B cell (primary cell): ENCODE data around the gene SPATA2L. TPM values are rescaled to one million over a fixed set of nuclear protein-coding genes. Genes with fewer than 3 reads are reported as not detected.

ENCODE experiments used
- ATAC-seq: fragments of 200-7000 bp; cut with Tn5 transposase; one replicate; pipeline ENCODE4 v1.10.0; 2021; ENCODE audit warnings: low read depth, mild to moderate bottlenecking, moderate number of reproducible peaks, moderate library complexity
- CTCF ChIA-PET: fragments of 350-600 bp; sonication (Branson Sonifier 250); formaldehyde crosslinking; loops from one replicate; lab custom pipeline; 2021; ENCODE audit warnings: antibody characterized with exemption, inconsistent platforms; lab: Charles Lee
- POLR2A ChIA-PET: fragments of 350-600 bp; sonication (Branson Sonifier 250); formaldehyde crosslinking; loops from one replicate; lab custom pipeline; 2021; ENCODE audit warnings: antibody characterized with exemption; lab: Charles Lee
- DNase-seq: peaks from one replicate; pipeline ENCODE4 v3.0.0; 2013
- H2AFZ ChIP-seq: 2 replicates; pipeline ENCODE4 v1.6.1; 2012; ENCODE audit warnings: mild to moderate bottlenecking, low read depth, low read length; ENCODE audit not compliant: insufficient read depth, poor library complexity, severe bottlenecking
- H3K27ac ChIP-seq, 2 donors: 1 replicate in 1 of 2; 2 replicates in 1 of 2; pipeline ENCODE4 v1.5.1; 2012 to 2013; ENCODE audit warnings: low read length in 2 of 2, mild to moderate bottlenecking in 2 of 2, moderate library complexity in 1 of 2
- H3K27me3 ChIP-seq, 4 experiments: fragments of 200-600 bp in 1 of 4; sonication (generic) in 1 of 4; replicated peaks in 1 of 4; 1 replicate in 2 of 4; 2 replicates in 2 of 4; pipeline versions ENCODE4 v1.6.1 to v1.7.0; 2013 to 2016; ENCODE audit warnings: low read length in 3 of 4, mild to moderate bottlenecking in 2 of 4, mixed read lengths in 1 of 4, moderate library complexity in 1 of 4; ENCODE audit not compliant: insufficient read depth in 4 of 4, control insufficient read depth in 3 of 4; ENCODE audit errors: control extremely low read depth in 1 of 4
- H3K36me3 ChIP-seq, 2 experiments: replicated peaks in 1 of 2; 1 replicate in 1 of 2; 2 replicates in 1 of 2; pipeline versions ENCODE4 v1.6.1 to v1.7.1; 2013; ENCODE audit warnings: low read length in 1 of 2; ENCODE audit not compliant: insufficient read depth in 2 of 2, control insufficient read depth in 1 of 2; ENCODE audit errors: control extremely low read depth in 1 of 2, extremely low read depth in 1 of 2
- H3K4me1 ChIP-seq, 2 donors: fragments of 200-600 bp in 1 of 2; sonication (generic) in 1 of 2; 1 replicate in 1 of 2; 2 replicates in 1 of 2; pipeline versions ENCODE4 v1.5.1 to v1.6.1; 2013 to 2017; ENCODE audit warnings: low read length in 2 of 2; ENCODE audit not compliant: control insufficient read depth in 2 of 2, insufficient read depth in 2 of 2
- H3K4me2 ChIP-seq: replicated peaks from 2 replicates; pipeline ENCODE3; 2012; ENCODE audit warnings: mild to moderate bottlenecking, low read depth, low read length; ENCODE audit not compliant: poor library complexity, severe bottlenecking
- H3K4me3 ChIP-seq, 5 experiments: fragments of 200-600 bp in 1 of 5; sonication (generic) in 1 of 5; 1 replicate in 3 of 5; 2 replicates in 2 of 5; pipeline versions ENCODE4 v1.5.1 to v1.7.0; 2011 to 2016; ENCODE audit warnings: low read length in 4 of 5, mild to moderate bottlenecking in 4 of 5, low read depth in 2 of 5, control low read depth in 1 of 5, moderate library complexity in 1 of 5; ENCODE audit not compliant: insufficient read depth in 1 of 5; ENCODE audit errors: control extremely low read depth in 1 of 5, extremely low read depth in 1 of 5
- H3K79me2 ChIP-seq: fragments of 200-600 bp; sonication (generic); one replicate; pipeline ENCODE4 v1.6.0; 2016; ENCODE audit warnings: low read length; ENCODE audit not compliant: control insufficient read depth, insufficient read depth
- H3K9ac ChIP-seq: fragments of 200-600 bp; sonication (generic); 2 replicates; pipeline ENCODE4 v1.6.1; 2017; ENCODE audit warnings: mild to moderate bottlenecking, low read length, moderate library complexity
- H3K9me3 ChIP-seq, 3 donors: one replicate each; pipeline versions ENCODE4 v1.6.1 to v1.7.1; 2013; ENCODE audit warnings: low read length in 2 of 3; ENCODE audit not compliant: control insufficient read depth in 2 of 3, insufficient read depth in 1 of 3; ENCODE audit errors: control extremely low read depth in 1 of 3
- H4K20me1 ChIP-seq: 2 replicates; pipeline ENCODE4 v1.6.0; 2012; ENCODE audit warnings: mild to moderate bottlenecking, low read length; ENCODE audit not compliant: insufficient read depth, control insufficient read depth, poor library complexity, severe bottlenecking
- H3K27ac Mint-ChIP-seq: one replicate; pipeline ENCODE4 v1.8.0; 2021; ENCODE audit warnings: mixed read lengths
- H3K27me3 Mint-ChIP-seq: one replicate; pipeline ENCODE4 v1.8.0; 2021; ENCODE audit warnings: mixed read lengths
- H3K4me1 Mint-ChIP-seq: one replicate; pipeline ENCODE4 v1.8.0; 2021; ENCODE audit warnings: mixed read lengths
- H3K4me3 Mint-ChIP-seq: one replicate; pipeline ENCODE4 v1.8.0; 2021; ENCODE audit warnings: mixed read lengths
- H3K9me3 Mint-ChIP-seq: one replicate; pipeline ENCODE4 v1.8.0; 2022; ENCODE audit warnings: mixed read lengths; ENCODE audit not compliant: insufficient read depth
- EZH2 ChIP-seq: IDR thresholded peaks from 2 replicates; pipeline ENCODE4 v1.6.1; 2012; ENCODE audit warnings: borderline replicate concordance, low read depth, mild to moderate bottlenecking, moderate library complexity, low read length; ENCODE audit not compliant: insufficient read depth, poor library complexity, severe bottlenecking
- WGBS: methylation state at CpG from one replicate; pipeline ENCODE4 v1.1.5; 2013; ENCODE audit warnings: missing lambda C conversion rate; ENCODE audit not compliant: insufficient coverage; 5-methylcytosine and 5-hydroxymethylcytosine counted together
- intact Hi-C: fragments of 100-400 bp; cut with micrococcal nuclease; formaldehyde crosslinking; loops from one replicate; pipeline ENCODE4 v1.10.0; 2022
- polyA plus RNA-seq: library from polyadenylated mRNA; depleted of rRNA; stranded (reverse); fragments of >200 nt; gene quantifications from 2 replicates; pipeline ENCODE4 v1.2.3, GENCODE V29; 2012
- total RNA-seq, 2 donors: library from RNA; stranded (reverse); fragments of 120-200 nt in 1 of 2; gene quantifications; 1 replicate in 1 of 2; 2 replicates in 1 of 2; pipeline versions ENCODE4 v1.2.3 to v1.2.4, GENCODE V29; 2013 to 2022
- TF ChIP-seq, protein P1 (sequence below): fragments of 200-600 bp; IDR thresholded peaks from one replicate; pipeline ENCODE4 v1.8.0; 2022; ENCODE audit warnings: antibody characterized with exemption, mild to moderate bottlenecking

SPATA2L gene
- total and polyA plus RNA-seq, 2 donors (not counting 1 experiment from before 2014, with no cell fraction given): 16.4 to 32.1 TPM

DNA sequence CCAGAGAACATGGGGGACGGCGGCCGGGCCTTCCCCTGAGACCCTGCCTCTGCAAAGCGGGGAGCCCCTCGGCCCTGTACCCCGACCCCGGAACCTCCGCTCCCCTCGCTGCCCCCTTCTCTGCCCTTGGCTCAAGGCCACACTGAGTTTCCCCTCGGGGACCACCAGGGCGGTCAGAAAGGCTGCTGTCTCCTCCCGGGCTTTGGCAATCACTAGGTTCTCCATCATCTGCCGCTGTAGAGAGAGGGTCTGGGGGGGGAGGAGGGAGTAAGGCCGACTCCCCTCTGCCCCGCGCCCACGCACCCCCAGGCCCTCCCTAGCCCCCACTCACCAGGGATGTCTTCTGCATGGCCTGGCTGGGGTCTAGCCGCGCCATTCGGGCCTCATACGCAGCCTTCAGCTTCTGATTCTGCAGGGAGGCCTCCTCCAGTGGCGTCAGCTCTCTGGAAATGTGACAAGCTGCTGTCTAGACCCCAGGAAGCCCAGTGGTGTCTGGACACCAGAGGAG is 10.8 kb upstream of the SPATA2L start:
- CTCF ChIA-PET: interaction anchor here (0.6 to 2.2 kb wide), 4 partner anchors 11 to 153 kb away, joined by 3 to 7 read pairs (median 4); no protein-coding TSS in a partner anchor
- intact Hi-C loops: no loop called here
- H3K9me3 Mint-ChIP-seq: no peaks in the 10 kb centered on the region
- no peak for TF ChIP-seq EZH2
- TF ChIP-seq, protein P1, sequence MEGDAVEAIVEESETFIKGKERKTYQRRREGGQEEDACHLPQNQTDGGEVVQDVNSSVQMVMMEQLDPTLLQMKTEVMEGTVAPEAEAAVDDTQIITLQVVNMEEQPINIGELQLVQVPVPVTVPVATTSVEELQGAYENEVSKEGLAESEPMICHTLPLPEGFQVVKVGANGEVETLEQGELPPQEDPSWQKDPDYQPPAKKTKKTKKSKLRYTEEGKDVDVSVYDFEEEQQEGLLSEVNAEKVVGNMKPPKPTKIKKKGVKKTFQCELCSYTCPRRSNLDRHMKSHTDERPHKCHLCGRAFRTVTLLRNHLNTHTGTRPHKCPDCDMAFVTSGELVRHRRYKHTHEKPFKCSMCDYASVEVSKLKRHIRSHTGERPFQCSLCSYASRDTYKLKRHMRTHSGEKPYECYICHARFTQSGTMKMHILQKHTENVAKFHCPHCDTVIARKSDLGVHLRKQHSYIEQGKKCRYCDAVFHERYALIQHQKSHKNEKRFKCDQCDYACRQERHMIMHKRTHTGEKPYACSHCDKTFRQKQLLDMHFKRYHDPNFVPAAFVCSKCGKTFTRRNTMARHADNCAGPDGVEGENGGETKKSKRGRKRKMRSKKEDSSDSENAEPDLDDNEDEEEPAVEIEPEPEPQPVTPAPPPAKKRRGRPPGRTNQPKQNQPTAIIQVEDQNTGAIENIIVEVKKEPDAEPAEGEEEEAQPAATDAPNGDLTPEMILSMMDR: no peak
- peak overlapping the region; percentile 68 for H3K9ac ChIP-seq
- H4K20me1 ChIP-seq: peaks cover 4% of the 10 kb centered on the region
- H3K4me2 ChIP-seq: peak overlapping the region; percentile 99
- H3K27me3 ChIP-seq: no peaks in the 10 kb centered on the region
- 11% methylated on average over 22 of the region's 22 CpGs for WGBS
- peak overlapping the region; percentile 67 for H3K4me3 Mint-ChIP-seq
- H3K4me3 ChIP-seq: peak overlapping the region in 4 of 5 experiments; percentile 35 to 67 (median 58)
- H3K79me2 ChIP-seq: peaks cover 4% of the 10 kb centered on the region
- H3K27me3 Mint-ChIP-seq: no peaks in the 10 kb centered on the region
- DNase-seq (no peak), ATAC-seq (no peak)
- H3K36me3 ChIP-seq: no peaks in the 10 kb centered on the region
- no peak overlapping the region for H3K27ac ChIP-seq
- peaks cover 4% of the 10 kb centered on the region for H3K4me1 Mint-ChIP-seq
- peak overlapping the region; percentile 77 for H2AFZ ChIP-seq
- H3K9me3 ChIP-seq: no peaks in the 10 kb centered on the region
- H3K4me1 ChIP-seq: peaks cover 8 to 11% of the 10 kb centered on the region in 2 donors
- no peak overlapping the region for H3K27ac Mint-ChIP-seq
- POLR2A ChIA-PET: no interaction called here

DNA sequence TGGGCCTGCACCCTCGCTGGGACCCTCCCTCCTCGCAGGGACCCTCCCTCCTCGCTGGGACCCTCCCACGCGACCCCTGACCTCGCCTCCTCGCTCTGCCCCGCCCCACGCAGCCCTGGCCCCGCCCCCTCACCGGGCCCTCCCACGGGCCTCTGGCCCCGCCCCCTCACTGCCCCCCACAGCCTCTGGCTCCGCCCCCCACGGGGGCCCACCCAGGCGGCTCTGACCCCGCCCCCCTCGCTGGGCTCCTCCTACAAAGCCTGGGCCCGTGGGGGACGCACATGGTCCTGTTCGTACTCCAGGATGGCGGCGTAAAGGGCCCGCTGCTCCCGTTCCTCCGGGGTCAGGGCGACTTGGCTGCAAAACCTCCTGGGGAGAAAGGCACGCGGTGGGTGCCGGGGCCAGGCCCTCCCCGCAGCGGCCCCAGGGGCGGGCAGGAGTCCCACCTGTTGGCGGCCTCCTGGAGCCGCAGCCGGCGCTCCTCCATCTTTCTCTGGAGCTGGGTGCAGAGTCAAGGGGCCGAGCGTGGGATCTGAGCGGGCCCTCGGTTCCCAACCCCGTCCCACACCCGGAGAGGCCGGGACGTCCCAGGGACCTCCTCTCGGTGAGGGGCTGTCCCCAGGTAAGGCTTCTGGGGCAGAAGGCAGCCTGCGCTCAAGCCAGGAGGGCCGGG is 10.2 kb upstream of the SPATA2L start:
- Histone ChIP-seq H3K9me3 (no peaks in the 10 kb centered on the region), H3K36me3 (no peaks in the 10 kb centered on the region), H3K9ac (peak overlapping the region; percentile 68), H3K79me2 (no peaks in the 10 kb centered on the region), H3K27ac (no peak overlapping the region), H3K27me3 (no peaks in the 10 kb centered on the region), H4K20me1 (no peaks in the 10 kb centered on the region), H3K4me2 (peak overlapping the region; percentile 99), H2AFZ (peak overlapping the region; percentile 77), H3K4me1 (peaks cover 8 to 11% of the 10 kb centered on the region in 2 donors), H3K4me3 (peak overlapping the region in 4 of 5 experiments; percentile 35 to 67 (median 58))
- Mint-ChIP-seq H3K9me3 (no peaks in the 10 kb centered on the region), H3K4me1 (peaks cover 4% of the 10 kb centered on the region), H3K27me3 (no peaks in the 10 kb centered on the region), H3K27ac (no peak overlapping the region), H3K4me3 (peak overlapping the region; percentile 67)
- ATAC-seq (peak; percentile 95), DNase-seq (peak; percentile 82)
- intact Hi-C loops: loop anchor here (1.0 kb wide), 2 partner anchors 9 to 10 kb away; partner anchors contain the start of gene ZNF276
- ChIA-PET POLR2A (no interaction called here), CTCF (no interaction called here)
- TF ChIP-seq, protein P1: no peak
- TF ChIP-seq EZH2: no peak
- 4% methylated on average over 37 of the region's 48 CpGs for WGBS
